T47D (cell line): ENCODE measurements around the gene RMDN3.

Source experiments
- DNase-seq, 2 experiments: peaks; one replicate each; pipeline versions ENCODE4 v3.0.0 to v3.0.0-alpha.2; 2011 to 2012; ENCODE audit warnings: low read depth in 1 of 2, low spot score in 1 of 2
- JUND ChIP-seq: IDR thresholded peaks from 2 replicates; pipeline ENCODE4 v1.6.1; 2012; ENCODE audit warnings: low read depth
- in situ Hi-C: cut with HindIII; loops from 2 replicates; pipeline ENCODE4 v1.10.0; 2016; ENCODE audit warnings: low sequenced_read_pairs, low pct_unique_long_range_greater_than_20kb

Gene RMDN3

DNA sequence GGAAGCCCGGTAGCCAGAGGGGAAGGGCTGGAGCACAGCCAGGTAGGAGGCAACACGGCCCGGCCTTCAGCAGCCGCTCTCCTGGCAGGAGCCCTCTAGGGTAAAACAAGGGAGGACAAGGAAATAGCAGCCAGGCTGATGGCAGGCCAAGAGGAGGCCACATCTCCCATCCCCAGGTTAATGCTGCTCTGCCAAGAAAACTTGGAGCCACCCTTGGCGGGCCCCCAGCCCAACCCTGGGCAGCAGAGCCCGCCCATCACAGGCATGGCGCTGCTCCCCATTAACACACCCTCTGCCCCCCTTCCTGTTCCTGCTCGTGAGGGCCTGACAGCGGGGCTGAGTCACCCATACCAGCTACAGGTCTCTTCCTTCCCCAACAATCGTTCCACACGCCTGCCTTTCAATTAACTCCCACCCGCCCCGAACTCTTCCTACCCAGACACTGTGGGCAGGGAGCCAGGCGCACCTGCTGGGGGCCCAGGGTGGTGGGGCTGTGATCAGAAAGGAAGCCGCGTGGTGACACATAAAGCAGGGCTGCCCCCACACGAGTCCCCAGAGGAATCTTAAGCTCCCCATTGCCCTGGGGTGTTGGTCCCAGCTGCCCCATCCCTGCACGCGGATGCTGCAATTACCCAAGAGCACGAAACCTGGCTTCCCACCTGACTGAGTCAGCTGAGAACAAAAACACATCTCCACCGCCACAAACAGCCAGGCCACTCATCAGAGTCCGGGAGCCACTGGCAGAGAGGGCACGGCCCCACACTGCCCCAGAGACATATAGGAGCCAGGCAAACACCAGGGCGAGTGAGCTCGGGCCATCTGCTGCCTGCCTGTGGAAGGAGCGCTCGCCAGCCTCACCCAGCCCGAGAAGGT is 14.5 kb upstream of the RMDN3 start, which contains the start of gene C15orf62:
TSS of gene C15orf62 (plus strand) at position 707 of the 873 bp plus-strand sequence. CDS start 516 bp downstream, outside the sequence.
- no peak for TF ChIP-seq JUND
- DNase-seq, result no peak
- in situ Hi-C loops, result no loop called here

DNA sequence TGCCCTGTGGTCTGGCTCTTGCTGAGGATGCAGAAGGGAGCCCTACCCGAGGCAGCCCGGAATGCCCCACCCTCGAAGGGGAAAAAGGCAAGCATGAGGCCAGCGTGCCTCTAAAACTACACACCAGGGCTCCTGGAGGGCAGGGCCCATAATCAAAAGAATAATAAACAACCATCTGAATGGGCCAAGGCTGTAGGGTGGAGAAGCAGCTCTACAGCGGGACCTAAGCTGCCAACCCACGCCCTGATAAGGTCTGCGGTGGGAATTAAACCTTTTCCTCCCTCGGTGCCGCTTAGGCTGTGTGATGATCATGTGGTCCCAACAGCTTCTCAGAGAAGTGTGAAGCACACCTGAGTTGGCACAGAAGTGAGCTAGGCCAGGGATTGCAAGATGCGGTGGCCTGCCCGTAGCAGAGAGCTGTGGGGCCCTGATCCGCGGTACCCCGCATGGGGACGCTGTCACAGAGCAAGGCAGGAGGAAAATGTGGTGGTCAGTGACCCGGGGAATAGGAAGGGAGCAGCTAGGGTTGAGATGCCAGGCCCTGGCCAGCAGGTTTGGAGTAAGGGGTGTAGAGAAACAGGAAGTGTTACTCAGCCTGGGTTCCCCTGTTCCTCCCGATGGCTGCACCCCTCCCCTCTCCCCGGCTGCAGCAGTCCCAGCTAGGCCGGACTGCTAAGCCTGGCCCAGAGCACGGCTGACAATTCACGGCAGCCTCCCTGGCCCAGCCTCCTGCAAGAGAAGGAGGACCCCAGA is 13.6 kb upstream of the RMDN3 start:
- no peak for TF ChIP-seq JUND
- in situ Hi-C loops, result no loop called here
- DNase-seq, result no peak

- in situ Hi-C loops, result no loop called here
- no peak for TF ChIP-seq JUND
- DNase-seq, result no peak
These were observed 12.9 kb upstream of the RMDN3 start for GRCh38 chr15:40767838-40768500.

DNA sequence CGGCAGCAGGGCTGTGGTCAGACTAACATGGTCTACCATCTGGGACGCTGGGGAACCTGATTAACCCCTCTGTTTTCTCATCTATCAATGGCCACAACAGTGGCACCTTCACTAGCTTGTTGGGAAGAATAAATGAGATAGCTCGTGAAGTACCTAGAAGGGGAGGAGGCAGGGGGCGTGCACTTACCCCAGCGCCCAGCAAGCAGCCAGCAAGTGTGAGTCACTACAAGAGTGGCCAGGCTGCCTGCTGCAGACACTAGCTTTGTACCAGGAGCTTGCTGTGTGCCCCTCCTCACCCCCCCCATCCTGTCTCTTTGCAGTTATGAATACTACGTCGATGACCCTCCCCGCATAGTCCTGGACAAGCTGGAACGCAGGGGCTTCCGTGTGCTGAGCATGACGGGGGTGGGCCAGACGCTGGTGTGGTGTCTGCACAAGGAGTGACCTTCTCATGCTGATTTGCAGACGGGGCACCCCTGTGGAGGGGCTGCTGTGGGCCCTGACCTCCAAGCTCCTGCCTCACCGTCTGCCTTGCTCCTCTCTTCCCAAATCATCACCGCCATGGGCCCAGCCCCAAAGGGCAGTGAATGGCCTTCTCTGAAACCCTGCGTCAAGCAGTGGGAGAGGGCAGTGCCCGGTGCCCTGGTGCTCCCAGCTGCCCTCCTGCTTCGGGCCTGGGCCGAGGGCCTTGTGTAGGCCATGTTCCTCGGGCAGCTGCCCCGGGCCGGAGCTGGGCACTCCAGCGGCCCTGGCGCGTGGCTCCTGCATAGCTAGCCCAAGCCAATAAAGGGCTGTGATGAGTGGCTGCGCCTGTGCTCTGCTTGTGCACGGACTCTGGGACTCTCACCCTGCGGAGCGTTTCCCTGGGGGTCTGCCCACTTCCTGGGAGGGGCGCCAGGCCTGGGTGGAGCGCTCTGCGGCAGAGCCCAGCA is 12.1 kb upstream of the RMDN3 start:
- no peak for DNase-seq
- no peak for TF ChIP-seq JUND
- in situ Hi-C loops, result no loop called here

DNA sequence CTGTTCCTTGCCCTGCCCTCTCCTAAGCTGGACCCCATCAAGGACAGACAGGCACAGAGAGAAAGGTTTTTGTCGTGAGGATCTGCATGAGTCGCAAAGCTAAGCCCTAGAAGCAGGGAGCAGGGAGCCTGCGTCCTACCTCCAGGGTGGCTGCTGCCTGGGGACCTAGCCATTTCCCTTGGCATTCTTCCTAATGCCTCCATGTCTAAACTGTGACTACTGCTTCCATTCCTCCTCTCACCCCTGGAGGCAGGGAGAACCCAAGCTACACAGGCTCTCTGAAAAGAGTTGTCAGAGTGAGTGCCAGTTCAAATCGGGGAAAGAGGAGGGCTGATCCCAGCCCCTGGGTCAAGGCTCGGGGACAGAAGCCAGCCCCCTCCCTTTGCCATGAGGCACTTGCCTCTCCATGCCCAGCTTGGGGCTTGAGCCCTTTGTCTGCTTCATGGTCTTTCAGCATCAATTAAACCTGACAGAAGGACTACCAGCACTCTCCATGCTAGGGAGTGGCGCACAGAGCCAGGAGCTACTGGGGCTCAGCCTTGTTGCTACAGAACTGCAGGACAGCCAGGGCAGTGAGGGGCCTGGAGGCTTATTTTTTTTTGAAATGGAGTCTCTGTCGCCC is 11.3 kb upstream of the RMDN3 start:
- no peak for DNase-seq
- no peak for TF ChIP-seq JUND
- in situ Hi-C loops, result no loop called here

DNA sequence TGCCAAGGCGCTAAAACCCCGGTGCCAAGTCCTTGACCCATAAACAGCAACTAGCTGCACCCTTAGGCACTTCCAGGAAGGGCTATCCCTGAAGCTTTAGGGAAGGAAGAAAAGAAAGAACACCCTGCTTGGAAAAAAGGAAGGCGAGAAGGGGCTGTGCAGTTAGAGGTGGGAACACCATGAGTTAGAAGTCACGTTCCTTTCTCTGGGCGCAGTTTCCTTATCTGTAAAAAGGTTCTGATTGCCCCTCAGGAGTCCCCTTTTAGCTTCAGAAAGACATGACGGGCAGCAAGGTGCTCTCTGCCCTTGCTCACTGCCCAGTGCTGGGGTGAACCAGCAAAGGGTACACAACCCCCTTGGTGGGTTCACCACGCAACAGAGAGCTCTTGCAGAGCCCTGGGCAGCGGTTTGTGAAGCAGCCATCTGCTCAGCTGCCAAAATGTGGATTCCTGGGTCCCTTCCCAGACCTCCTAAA is 9.6 kb upstream of the RMDN3 start:
- in situ Hi-C loops, result no loop called here
- DNase-seq, result no peak
- no peak for TF ChIP-seq JUND

- in situ Hi-C loops, result no loop called here
- no peak for TF ChIP-seq JUND
- peak; percentile 76 to 87 for DNase-seq
These were observed 9.0 kb upstream of the RMDN3 start, which contains the start of gene GCHFR for GRCh38 chr15:40763801-40764628. GCHFR (plus strand) TSS chr15:40764068; CDS start chr15:40764181, 113 bp downstream.

DNA sequence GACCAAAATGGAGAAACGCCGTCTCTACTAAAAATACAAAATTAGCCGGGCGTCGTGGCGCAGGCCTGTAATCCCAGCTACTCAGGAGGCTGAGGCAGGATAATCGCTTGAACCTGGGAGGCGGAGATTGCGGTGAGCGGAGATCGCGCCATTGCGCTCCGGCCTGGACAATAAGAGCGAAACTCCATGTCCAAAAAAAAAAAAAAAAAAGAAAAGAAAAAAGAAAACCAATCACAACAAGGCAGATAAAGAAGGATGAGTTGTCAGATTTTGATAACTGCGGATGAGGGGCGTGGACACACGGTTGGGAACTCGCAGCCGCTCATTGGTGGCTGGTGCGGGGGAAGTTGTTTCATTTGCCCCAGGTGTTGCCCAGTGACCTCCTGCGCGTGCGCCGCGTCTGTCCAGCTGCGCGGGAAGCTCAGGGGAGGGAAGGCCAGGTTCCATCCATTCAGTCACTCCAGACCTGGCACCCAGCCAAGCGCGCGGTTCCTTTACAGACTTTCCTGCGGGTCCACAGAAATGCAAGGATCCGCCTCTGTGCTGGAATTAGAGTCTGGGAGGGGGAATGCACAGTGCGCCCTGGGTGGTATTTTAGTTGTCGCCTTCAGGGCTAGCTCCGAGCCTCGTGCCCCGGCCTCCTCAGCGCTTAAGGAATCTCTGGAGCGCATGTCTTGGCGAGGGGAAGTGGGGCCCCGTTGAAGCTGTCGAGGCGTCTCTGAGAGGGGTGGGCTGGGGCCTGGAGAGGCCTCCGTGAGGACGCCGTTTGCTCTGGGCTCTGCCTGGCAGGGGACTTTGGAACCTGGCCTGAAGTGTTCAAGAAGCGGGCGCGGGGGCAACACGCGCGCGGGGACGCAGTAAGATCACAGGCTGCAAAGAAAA is 8.1 kb upstream of the RMDN3 start:
- in situ Hi-C loops, result no loop called here
- TF ChIP-seq JUND, result no peak
- DNase-seq, result peak; percentile 70 to 89

GRCh38 chr15:40759961-40760360 is 4.9 kb upstream of the RMDN3 start:
- TF ChIP-seq JUND, result no peak
- DNase-seq, result no peak
- in situ Hi-C loops, result no loop called here

GRCh38 chr15:40756938-40757337 is 1.9 kb upstream of the RMDN3 start:
- no peak for TF ChIP-seq JUND
- in situ Hi-C loops, result no loop called here
- no peak for DNase-seq
